Tongue (tissue), 2 donors: ENCODE data around the gene GLP1R. TPM values are rescaled to one million over a fixed set of nuclear protein-coding genes. Genes with fewer than 3 reads are reported as not detected.

Source experiments
- DNase-seq: peaks from one replicate; pipeline ENCODE4 v3.0.0-alpha.2; 2015
- total RNA-seq: library from RNA; depleted of rRNA; stranded (reverse); fragments of >200 nt; gene quantifications from one replicate; pipeline ENCODE4 v1.2.3, GENCODE V29; 2014

GLP1R gene
- total RNA-seq, 1 donor from 2014 or later = 0.72 TPM

DNA sequence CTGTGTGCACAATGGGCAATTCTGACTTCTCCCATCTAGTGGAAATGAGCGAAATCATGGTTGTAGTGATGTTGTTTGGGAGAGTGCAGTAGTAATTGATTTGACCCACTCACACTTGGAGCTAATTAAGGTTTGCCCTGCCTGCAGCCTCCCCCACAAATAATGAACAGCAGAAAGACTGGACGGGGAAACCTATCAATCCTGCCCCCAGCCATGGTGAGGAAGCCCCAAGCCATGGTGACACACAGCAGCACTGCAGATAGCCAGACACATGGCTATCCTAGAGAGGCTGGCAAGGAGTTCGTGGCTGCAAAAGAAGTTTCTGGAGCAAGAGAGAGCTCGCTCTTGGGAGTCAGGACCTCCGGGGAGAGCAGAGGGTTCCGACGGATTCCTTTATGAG lies 38.6 kb downstream of the GLP1R start:
- no peak for DNase-seq

DNA sequence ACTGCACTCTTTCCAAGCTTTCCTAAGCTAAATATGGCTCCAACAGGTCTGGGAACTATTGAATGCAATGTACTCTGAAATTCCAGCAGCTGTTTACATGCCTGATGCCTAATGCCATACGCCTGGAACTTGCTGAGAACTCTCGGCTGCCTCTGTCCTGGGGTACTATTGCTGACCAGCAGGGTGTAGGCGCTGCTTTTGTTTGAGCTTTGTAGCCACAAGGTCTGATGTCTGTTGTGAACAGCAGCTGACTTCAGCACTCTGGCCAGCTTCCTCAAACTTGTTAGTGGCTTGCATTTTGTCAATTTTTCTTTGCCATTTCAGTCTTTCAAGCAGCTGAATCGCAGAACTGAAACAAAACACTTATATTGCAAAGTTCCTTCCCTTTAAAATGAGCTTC lies 39.8 kb downstream of the GLP1R start:
- peak; percentile 83 for DNase-seq

DNA sequence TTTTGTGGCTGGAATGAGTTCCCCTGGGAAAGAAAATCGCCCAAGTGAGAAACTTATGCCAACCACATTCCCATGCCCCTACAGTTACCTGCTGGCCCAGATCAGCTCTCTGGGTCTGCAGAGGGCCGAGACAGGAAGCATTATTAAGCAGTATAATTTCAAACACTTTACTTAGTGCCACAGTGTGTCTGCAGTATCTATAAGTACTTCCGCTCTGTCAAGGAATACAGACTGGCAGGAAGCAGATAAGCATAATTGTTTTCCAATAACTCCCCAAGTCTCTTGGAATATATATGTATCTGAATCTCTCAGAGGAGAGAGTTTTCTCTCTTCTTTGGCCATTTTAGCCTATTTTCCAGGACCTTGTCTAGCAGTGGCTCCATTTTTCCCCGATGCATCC lies 41.5 kb downstream of the GLP1R start:
- no peak for DNase-seq

DNA sequence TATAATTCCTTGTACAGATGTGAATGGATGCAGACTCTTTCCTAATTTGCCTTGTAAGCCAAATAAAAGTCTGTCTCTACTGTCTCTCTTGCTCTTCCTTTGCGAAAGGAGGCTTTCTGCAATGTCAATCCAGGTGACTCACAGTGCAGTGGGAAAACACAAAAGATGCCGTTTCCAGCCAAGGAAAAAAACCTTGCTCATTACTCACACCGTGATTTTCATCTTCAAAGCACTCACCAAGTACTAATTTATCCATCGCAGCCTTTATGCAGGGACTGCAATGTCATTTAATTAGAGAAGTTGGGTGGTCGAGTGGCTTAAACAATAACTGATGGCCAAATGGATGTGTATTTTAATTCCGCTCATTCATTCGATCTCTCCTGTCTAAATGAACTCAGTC lies 42.6 kb downstream of the GLP1R start:
- no peak for DNase-seq

DNA sequence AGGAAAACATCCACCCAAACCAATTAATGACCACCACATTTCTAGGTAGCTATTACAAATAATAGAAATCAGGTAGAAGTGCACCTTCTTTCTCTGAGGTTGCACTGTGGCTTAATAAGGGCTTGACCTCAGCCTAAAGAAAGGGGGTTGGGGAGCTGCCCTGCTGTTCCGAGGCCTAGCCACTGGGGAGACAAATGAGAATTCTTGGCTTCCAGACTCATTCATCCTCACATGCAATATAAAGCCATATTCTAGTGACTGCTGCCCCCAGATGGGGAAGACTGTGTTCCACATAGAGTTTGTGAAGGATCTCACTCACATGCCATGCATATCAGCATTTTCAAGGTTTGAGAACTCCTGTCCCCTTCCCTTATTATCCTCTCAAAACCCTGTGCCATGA lies 43.5 kb downstream of the GLP1R start:
- DNase-seq = no peak

DNA sequence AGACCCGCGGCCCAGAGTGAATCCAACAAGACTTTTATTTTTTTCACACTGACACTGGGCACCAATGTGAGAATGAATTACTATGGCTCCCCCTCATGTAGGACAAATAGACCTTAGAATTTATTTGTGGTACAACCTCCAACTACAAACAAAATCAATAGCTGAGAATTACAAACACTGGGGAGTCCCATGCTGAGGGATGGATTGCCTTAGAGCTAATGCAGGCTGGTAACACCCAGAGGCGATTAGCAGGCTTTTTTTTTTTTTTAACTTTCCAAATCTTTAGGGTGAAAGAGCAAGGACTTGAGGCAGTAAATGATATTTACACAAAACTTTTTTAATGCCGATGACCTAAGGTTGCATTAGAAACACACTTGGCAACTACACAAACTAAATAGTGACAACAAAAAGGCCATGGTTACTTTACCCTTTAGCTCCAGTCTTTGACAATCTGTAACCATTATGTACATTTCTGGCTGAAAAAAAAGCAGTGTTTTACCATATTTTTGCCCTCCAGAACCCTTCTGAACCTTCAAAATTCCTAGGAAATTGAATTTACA lies 44.6 kb downstream of the GLP1R start:
- DNase-seq = no peak

DNA sequence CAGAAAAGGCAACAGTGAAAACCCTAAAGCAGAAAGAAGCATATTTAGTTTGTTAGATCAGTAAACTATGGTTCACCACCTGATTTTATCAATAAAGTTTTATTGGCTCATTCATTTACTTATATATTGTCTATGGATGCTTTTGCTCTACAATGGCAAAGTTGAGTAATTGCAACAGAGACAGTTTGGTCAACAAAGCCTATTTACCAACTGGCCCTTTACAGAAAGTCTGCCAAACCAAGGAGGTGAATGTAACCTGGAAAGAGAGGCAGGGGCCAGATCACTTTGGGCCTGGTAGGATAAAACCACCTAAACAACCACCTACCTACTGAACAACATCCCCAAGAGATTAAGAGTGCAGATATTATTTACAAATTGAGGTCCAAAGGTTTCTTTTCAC lies 47.0 kb downstream of the GLP1R start:
- DNase-seq = no peak

DNA sequence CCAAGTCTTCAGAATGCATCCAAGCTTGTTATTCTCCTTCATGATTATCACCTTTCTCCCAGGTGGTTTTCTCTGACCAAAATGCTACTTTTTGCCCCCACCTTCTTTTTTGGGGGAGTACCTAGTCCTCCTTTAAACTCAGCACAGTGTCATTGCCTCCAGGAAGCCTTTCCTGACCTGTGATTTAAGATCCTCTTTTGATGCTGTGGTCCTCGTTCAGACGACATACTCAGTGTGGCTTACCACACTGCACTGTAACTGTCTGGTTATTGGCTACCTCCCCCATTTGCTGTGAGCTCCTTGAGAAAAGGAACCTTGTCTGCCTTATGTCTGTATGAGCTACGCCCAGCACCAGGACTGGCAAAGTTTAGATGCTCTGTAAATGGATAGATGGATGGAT lies 51.8 kb downstream of the GLP1R start:
- DNase-seq = no peak

DNA sequence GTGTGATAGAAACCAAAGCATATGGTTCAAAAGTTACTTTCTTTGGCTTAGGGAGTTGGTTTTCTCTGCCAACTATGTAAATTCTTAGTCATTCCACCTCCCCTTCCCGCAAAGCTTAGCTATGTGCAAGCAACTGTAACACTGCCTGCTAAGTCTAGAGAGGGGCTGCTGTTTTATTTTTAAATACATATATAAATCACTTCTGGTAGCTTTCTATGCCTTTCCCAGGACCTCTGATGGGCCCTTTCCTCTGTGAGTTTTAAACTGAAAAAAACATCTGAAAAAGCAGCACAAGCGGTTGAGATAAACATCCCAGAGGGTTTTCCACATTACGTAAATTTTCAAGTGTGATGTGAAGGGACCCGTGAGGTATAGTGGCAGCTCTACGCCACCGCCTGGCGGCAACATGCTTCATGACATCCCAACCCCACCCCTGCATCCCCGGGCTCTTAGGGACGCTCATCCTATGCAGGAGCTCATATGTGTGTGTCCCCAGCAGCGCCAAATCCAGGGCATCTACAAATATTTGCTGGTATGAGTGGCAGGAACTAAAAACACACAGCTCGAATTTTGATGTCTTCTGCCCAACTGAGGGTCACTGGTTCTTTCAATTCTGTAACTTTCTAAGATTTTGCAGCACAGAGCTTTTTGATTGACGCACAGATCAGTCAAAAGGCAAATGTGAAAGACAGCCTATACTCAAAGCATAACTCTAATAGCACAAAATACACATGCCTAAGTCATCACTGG lies 53.7 kb downstream of the GLP1R start:
- peak; percentile 76 for DNase-seq

DNA sequence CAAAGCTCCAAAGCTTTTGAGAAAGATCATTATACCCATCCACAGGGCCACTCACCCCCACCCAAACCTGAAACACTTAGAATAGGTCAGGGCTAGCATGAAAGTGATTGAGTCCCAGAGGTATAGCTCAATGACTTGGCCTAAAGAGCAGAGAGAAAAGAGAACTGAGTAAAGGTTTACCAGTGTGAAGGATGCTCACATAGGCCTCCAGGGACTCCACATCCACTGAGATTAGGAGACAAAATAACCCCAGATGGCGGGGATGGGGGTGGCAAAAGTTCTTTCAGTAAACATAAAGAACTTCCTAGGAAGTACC lies 54.2 kb downstream of the GLP1R start:
- DNase-seq = no peak

DNA sequence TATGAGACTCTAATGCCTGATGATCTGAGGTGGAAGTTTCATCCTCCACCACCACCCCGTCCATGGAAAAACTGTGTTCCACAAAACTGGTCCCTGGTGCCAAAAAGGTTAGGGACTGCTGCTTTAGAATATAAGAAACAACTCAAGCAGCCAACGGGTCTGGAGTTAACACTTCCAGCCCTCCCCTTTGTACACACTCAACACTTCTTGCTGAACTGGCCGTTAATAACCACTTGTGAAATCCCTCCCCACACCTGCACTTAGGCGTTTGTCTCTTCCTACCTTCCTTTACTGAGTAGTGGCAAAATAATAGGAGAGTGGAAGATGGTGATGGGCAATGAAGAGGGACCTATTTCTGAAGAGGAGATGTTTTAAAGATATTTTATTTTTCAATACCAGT lies 55.9 kb downstream of the GLP1R start:
- DNase-seq = no peak

DNA sequence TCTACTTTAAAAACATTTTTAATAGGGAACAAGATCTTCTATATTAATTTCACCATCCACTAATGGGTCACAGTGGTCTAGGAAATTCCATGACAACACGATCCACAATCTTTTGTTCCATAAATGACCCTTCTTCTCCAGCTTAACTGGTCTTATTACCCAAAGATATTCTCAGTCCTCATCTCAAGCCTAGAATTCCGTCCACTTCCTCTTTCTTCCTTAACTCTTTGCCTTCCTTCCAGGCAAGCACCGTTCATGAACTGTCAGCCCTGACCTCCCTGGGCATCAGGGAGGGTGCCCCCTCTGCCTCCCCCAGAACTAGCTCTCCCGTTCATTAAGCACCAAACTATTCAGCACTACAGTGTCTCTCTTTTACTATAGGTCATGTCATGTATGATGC lies 58.5 kb downstream of the GLP1R start:
- DNase-seq = no peak

DNA sequence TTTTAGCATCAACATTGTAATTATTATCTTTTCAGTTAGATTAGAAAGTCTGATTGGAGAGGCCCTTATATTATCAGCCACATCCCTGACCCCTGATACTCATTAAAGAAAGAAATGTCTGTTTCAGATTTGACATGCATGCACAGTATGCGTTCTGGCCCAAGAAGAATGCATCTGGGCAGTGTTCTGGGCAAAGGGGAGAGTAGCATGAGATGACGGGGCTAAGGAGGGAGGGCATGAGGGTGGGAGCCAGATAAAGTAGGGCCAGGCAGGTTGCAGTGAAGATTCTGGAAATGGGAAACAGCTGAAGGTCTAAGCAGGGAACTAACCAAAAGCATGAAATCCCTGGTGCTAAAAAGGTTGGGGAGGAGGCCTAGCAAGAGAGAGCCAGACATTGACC lies 59.1 kb downstream of the GLP1R start:
- DNase-seq = no peak

DNA sequence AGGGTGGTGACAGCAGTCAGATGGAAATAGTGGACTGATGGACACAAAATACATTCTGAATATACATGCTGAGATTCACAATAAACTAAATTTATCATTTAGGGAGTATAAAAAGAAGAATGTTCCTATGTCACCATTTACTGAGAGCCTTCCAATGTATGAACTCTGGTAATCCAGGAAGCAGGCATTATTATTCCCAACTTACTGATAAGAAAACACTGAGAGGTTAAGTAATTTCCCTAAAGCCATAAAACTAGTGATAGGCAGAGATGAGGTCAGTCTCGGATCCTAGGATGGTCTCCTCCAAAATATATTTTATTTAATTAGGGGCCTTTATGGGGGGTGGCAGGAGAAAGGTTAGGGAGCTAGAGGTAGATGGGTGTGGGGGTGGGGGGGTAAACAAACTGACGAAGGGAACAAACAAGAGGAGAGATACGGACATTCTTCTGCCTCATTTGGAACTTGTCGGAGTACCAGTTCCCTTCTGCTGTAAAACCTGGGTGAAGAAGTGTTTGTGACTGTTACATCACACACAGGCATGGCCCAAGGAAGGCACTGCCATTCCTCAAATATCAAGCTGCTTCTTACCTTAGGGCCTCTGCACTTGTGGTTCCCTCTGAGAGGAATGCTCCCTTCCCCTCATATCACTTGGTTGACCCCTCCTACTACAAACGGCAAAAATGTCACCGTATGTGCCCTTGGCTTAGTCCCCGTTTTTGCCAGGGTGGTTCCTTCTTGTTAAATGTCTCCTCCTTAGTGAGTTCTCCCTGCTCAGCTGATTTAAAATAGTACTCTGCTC lies 59.7 kb downstream of the GLP1R start:
- DNase-seq = no peak

DNA sequence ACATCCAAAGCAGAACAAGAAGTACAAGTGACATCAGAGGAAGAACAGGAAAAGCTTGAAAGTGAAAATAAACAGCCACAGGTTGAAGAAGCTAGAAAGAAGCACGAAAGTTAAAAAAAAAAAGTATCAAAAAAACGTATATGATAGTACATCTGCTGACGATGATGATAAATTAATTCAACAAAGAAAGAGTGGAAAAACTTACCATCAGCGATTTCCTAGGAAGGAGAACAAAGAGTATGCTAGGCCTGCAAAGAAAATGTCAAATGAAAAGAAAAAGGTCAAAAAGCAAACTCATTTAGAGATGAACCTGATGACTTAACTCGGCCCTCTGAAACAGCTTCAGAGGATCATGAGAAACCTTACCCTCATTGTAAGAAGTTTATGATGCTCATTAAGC lies 62.7 kb downstream of the GLP1R start:
- DNase-seq = no peak

DNA sequence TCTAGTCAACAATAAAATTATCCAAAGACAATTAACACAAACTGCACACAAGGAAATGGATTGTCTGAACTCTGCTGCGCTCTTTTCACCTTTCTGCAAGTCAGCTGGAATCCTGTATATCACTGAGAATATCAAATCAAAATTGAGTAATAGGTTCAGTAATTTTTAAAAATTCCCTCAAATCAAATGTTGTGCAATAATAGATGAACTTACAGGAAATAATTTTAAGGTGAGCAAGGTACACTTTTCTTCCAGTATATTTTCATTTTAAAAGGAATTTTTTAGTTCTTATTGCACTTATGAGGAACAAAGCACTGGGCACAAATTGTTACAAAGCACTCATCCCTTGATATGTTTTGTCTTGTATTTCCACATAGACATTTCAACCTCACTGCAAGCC lies 65.2 kb downstream of the GLP1R start:
- DNase-seq = no peak

DNA sequence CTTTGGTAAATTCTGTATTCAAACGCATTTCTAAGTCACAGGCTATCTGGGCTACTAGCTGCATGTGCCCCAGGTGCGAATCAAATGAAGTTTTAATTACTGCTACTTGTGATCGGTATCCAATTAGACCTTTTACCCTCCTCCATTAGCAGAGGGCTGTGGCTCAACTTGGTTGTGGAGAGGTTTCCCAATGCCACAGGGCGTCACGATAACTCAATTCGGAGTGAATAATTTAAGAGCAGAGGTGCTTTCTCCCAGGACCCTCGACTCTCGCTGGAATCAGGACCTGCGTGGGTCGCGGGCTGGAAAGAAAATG lies 65.8 kb downstream of the GLP1R start:
- no peak for DNase-seq

DNA sequence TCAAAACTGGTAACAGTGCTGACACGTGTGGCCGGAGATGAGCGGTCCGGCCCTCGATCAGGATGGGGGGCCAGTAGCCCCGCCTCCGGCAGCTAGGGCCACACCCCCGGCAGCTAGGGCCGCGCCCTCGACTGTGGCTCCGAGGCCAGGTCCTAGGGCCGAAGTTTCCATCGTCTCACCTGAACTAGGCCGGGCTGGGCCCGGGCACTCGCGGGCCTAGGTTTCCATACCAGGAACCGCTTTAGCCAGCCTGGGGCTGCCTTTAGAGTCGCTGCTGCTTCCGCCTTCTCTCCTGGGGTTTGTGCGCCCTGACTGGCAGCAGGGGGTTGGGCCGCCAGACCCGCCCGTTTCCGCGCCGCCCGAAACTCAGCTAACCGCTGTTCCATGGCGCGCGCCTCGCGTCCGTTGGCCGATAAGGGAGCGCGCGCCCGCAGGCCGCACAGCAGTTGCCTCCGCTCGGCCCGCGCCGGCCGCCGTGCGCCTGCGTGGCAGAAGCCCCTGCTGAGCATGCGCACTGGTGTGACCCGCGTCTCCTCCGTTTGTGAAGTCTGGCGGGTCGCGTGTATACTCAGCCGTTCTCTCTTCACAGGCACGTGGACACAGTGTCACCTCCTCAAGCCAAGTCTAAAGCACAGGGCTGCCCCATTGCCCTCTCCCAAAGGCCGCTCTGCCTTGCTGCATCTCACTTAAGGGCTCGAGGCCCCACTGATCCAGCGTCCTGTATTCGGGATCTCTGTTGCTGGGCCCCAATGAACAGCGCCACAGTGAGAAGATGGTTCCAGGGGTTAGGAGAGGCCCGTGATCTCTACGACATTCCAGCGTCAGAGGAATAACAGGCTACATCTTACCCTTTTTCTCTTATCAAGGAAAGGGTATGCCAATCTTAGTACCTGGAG lies 66.4 kb downstream of the GLP1R start, which contains the start of gene SAYSD1:
TSS of gene SAYSD1 (minus strand) at position 483 of the 896 bp plus-strand sequence. CDS start at position 386, 97 bp downstream.
- peak; percentile 97 for DNase-seq

DNA sequence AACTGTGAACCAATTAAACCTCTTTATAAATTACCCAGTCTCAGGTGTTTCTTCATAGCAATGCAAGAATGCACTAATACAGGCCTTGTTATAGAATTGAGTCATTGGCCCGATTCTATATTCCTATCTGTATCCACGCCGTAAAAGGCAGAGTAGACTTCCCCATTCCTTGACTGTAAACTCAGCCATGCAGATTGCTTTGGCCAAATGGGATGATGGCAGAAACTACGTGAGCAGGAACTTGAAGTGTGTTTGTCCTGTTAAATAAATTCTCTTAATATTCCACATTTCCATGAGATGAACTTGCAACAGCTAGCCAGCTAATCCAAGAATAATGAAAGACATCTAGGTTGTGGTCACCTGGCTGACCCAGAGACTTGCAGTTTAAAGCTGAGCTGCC lies 70.3 kb downstream of the GLP1R start:
- no peak for DNase-seq

DNA sequence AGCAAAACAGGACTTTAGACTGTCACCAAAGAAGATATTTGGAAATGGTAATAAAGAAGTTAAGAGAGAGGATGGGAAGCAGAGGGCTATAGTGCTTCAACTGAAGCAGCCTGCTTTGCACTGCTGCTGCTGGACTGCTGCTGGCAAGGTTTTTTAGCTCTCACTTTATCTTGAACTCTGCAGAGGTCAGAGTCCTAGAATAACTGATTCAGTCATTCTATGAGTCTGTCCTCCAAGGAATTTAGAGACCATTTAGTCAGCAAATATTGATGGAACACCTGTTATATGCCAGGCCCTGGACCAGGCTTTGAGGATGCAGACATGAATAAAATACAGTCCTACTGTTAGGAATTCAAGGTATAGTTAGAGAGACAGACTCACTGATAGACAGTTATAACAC lies 75.5 kb downstream of the GLP1R start:
- no peak for DNase-seq

DNA sequence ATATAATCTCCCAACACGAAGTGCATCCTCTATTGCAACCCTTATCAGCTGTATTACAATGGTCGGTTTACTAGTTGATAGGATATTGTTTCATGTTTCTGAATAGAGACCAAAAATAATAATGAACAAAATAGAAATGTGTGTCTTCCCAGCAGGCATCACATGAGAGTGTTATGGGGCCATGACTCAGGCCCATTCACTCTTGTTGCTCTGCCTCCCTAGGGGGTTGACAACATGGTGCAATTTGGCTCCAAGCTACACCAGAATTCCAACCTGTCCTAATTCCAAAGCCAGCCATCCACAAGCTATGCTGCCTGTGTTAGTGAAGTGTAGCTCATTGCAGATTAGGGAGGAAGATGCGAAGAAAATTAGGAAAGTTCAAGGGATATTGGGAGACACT lies 79.5 kb downstream of the GLP1R start:
- DNase-seq = no peak

DNA sequence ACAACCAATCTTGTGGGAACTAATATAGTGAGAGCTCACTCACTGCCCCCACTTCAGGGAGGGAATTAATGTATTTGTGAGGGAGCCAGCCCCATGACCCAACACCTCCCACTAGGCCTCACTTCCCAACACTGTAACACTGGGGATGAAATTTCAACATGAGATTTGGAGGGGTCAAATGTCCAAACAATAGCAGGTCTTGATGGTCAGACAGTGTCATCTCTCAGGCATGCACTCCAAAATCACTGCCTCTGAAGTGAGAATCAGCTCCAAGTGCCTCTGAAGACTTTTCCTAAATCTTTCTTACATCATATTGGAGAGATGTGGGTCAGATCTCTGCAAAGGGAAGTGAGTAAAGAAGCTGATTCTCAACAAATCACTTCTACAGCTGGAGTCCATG lies 80.3 kb downstream of the GLP1R start:
- DNase-seq = no peak

DNA sequence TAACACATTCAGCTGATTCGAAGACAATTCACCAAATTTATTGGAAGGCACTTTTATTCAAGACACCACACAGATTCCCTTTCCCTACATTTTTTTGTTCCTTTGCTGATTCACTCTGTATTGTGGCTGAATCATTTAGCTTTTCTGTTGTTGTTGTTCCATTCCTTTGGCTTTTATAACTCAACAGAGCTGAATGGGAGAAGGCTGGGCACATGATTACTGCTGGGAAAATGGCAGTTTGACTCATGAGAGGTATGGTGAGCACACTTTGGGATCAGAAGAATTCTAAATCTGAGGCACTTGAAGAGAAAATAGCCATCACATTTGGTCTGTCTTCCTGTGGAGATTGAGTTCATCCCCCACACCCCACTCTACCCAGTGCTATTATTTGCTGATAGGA lies 82.1 kb downstream of the GLP1R start:
- no peak for DNase-seq
